SIG-M5 (cell line): Measurements from ENCODE around the gene TBKBP1.
"Not testable (repeated sequence)": the region's sequence is repeated elsewhere in the genome, so short reads cannot be mapped to it uniquely, and the experiment has no call there.

Source experiments
- DNase-seq: peaks from one replicate; lab custom pipeline; 2025; lab: John Stamatoyannopoulos, UW

TBKBP1 gene

DNA sequence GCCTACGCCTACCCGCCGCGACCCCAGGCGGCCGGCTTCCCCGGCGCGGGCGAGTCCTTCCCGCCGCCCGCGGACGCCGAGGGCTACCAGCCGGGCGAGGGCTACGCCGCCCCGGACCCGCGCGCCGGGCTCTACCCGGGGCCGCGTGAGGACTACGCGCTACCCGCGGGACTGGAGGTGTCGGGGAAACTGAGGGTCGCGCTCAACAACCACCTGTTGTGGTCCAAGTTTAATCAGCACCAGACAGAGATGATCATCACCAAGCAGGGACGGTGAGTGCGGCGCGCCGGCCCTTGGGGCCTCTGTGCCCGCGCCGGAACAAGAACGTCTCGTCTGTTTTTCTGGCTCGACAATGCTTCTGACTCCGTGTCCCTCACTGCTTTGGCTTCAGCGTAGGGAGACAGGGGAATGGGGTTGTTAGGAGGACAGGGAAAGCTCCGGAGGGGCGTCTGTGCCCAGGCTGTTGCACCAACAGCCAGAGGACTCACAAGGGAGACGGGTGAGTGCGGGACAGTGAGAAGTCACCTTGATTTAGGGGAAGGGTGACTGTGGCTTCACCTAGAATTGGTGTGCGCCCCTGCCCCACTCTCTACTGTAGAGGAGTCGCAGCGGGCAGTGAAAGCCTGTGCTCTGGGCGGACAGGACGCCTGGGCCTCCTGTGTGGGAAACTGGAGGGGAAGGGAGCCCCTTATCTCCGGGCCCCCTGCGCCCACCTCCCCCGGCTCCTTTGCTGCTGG lies 39.9 kb downstream of the TBKBP1 start:
- no peak for DNase-seq

DNA sequence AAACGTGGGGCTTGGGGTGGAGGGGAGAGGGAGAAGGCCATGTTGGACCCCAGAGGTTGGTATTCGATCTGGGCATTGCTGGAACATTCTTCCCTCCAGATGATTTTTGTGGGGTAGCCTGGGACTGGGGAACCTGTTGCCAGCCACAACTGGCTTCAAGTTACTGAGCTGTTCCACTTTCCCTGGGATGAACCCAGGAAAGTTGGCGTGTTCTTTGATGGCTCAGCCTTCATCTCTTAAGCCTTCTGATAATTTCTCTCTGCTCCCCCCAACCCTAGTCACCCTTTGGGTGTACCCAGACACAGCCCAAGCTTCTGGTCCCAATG lies 41.1 kb downstream of the TBKBP1 start:
- no peak for DNase-seq

DNA sequence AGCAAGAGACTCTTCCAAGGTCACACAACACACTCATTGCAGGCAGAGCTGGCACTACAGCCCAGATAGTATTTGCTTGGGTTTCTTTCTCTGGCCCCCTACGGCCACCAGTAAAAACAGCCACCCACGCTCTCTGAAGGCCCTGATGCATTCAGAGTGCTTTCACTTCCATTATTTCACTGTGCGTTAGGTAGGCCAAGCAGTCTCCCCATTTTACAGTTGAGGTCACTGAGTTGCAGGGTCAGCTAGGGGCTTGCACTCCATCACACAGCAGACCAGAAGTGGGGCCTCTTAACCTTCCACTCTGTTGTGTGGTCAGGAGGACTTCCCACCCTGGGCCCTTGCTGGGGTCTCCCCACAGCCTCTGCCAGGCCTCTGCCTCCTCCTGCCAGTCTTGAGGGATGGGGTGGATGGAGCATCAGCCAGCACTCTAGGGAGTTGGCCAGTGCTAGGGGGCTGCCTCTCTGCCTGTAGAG lies 41.6 kb downstream of the TBKBP1 start:
- DNase-seq, result no peak

DNA sequence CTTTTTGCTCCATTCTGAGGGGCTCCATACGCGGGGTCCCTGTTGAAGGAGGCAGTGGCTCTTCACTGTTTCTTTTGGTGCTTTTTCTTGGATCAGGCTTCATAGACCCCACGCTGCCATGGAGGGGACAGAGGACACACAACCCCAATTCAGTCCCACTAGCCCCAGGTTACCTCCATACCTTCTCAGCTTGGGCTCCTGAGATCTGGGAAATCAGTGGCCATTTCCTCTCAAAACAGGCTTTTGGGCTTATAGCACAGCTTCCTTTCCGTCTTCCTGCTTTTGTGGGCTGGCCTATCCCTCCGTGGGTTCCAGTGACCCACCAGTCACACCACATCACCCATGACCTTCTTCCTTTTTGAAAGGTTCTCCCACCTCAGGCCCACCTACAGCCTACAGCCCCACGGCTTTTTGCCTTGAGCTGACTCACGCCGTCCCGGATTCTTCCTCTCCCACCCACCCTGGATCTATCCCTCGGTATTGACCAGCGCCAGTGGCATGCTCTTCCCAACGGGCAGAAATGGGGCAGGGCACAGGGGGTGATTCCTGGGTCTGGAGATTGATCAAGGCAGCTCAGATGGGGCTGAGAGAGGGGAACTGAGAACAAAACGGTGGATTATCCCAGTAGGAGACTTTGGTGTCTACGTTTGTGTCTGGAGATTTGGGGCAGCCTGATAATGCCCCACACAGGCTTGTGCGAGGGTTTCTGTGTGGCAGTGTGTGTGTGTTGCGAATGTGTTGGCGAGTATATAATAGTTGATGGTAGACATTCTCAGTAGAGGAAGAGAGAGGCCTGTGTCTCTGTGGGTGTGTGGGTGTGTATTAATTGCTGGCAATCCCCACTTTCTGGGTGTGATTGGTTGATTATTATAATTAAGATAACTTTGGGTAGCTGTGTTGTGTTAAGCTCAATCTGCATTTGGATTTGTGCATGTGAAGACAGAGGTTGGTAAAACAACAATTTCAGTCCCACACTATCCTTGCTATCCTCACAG lies 42.8 kb downstream of the TBKBP1 start:
- DNase-seq, result no peak

DNA sequence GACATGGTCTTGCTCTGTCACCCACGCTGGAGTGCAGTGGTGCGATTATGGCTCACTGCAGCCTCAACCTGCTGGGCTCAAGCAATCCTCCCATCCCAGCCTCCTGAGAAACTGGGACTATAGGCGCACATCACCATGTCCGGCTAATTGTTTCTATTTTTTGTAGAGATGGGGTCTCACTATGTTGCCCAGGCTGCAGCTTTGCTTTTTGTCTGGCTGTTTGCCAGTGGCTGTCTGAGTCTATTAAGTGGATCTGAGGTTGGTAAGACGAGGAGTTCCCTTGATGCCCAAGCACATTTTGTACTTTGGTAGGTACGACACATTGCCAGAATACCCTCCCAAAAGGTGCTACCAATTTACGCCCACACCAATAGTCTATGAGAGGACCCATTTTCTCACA lies 44.2 kb downstream of the TBKBP1 start:
- DNase-seq, result no peak

DNA sequence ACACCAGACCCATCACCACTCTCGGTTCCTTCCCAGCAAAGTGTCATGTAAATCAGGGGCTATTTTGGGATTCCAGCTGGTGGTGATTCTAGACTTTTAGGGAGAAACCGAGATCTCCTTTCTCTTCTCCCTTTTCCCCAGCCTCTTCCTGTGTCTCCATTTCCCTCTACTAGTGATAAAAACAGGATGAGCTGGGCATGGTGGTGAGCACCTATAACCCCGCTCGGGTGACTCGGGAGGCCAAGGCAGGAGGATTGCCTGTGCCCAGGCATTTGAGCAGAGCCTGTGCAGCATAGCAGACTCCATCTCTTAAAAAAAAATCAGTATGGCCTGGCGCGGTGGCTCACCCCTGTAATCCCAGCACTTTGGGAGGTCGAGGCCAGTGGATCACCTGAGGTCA lies 45.2 kb downstream of the TBKBP1 start:
- no peak for DNase-seq

DNA sequence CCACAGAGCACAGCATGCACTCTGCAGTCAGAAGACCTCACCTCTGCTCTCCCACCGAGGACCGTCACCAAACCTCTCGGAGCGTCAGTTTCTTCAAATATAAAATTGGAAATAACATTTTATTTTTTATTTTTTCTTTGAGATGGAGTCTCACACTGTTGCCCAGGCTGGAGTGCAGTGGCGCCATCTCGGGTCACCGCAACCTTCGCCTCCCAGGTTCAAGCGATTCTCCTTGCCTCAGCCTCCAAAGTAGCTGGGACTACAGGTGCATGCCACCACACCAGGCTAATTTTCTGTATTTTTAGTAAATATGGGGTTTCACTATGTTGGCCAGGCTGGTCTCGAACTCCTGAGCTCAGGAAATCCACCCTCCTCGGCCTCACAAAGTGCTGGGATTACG lies 46.0 kb downstream of the TBKBP1 start:
- not testable (repeated sequence) for DNase-seq

DNA sequence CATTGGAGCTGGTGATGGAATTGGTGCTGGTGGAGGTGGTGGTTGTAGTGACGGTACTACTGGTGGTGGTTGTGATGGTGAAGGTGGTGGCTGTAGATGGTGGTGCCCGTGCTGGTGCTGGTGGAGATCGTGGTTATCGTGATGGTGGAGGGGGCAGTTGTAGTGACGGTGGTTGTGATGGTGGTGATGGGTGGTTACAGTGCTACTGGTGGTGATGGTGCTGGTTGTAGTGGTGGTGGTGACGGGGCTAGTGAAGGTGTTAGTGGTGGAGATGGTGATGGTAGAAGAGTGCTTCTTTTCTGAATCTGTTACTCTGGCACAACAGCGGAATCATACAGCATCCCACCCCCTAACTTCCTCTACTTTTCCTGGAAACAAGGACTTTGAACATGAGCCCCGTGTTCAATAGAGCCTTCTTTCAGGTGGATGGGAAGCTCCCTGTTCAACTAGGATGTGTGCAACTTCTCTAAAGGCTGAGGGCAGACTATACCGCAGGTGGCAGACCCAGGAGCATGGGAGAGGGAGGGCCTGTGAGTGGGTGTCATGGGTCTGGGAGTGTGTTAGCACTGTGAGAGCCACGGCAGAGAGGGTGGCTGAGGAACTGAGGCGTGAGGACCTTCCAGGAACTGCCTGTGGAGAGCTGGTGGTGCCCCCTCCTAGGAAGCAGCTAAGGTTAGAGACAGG lies 47.3 kb downstream of the TBKBP1 start:
- DNase-seq, result no peak

DNA sequence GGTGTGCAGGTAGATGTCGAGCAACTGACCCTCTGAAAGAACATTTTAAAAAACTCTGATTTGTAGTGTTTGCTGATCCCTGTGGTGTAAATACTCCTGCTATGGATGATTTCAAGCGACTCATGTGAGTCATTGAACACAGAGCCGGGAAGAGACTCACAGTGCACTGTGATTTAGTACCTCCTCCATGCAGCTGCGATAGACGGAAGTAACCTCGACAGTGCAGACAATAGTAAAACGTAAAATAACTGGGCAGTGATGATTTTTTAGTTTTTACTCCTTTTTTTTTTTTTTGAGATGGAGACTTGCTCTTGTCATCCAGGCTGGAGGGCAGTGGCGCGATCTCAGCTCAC lies 47.8 kb downstream of the TBKBP1 start:
- DNase-seq, result no peak

DNA sequence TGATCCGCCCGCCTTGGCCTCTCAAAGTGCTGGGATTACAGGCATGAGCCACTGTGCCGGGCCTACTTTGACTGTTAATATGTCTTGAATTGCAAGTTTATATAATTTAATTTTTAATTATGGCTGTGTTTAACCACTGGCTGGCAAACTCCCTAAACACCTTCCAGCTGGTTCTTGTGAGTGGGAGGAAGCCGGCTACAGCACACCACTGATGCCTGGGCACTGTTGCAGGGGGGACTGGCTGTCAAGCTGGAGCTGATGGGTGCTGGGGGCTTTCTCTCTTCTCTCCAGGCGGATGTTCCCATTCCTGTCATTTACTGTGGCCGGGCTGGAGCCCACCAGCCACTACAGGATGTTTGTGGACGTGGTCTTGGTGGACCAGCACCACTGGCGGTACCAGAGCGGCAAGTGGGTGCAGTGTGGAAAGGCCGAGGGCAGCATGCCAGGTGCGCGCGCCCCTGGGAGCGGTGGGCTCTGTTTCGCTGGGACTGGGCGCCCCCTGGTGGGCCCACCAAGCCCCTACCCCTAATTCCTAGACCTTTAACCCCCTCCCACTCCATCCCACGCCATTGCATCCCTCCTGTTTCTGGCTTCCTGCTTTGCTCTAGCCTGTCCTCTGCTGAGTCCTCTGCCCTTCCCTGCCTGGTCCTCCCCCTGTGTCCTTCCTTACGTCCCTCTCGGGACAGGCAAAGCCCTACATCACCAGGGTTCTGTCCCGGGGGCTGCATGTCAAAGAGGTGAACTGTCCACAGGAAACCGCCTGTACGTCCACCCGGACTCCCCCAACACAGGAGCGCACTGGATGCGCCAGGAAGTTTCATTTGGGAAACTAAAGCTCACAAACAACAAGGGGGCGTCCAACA lies 48.6 kb downstream of the TBKBP1 start:
- no peak for DNase-seq

DNA sequence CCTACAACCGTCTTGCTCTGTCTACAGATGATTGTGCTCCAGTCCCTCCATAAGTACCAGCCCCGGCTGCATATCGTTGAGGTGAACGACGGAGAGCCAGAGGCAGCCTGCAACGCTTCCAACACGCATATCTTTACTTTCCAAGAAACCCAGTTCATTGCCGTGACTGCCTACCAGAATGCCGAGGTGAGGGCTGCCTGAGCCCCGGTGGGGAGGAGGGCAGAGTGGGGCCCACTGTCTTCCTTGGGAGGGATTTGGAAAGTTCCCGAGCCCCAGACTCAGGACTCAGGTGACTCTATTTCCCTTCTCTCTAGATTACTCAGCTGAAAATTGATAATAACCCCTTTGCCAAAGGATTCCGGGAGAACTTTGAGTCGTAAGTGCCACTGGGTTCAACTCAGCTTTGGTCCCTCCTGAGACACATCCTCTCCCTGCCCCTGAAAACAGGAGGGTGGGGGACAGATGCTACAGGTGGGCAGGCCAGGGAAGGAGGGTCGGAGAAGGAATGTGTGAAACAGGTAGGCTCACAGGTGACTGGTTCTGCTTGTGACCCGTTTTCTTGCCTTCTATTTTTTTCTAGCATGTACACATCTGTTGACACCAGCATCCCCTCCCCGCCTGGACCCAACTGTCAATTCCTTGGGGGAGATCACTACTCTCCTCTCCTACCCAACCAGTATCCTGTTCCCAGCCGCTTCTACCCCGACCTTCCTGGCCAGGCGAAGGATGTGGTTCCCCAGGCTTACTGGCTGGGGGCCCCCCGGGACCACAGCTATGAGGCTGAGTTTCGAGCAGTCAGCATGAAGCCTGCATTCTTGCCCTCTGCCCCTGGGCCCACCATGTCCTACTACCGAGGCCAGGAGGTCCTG lies 50.4 kb downstream of the TBKBP1 start:
- no peak for DNase-seq

DNA sequence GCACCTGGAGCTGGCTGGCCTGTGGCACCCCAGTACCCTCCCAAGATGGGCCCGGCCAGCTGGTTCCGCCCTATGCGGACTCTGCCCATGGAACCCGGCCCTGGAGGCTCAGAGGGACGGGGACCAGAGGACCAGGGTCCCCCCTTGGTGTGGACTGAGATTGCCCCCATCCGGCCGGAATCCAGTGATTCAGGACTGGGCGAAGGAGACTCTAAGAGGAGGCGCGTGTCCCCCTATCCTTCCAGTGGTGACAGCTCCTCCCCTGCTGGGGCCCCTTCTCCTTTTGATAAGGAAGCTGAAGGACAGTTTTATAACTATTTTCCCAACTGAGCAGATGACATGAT lies 51.0 kb downstream of the TBKBP1 start:
- DNase-seq, result no peak

DNA sequence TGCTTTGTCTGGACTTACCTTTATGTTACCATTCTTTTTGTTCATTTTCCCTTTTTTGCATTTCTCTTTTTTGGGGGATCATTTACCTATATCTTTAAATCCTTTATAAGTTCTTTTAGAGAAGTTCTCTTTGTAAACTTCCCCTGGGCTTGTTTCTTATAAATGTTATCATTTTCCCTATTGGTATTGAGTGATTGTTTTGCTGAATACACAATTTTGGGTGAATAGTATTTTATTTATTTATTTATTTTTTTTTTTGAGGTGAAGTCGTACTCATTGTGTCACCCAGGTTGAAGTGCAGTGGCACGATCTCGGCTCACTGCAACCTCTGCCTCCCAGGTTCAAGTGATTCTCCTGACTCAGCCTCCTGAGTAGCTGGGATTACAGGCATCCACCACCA lies 57.5 kb downstream of the TBKBP1 start:
- no peak for DNase-seq

DNA sequence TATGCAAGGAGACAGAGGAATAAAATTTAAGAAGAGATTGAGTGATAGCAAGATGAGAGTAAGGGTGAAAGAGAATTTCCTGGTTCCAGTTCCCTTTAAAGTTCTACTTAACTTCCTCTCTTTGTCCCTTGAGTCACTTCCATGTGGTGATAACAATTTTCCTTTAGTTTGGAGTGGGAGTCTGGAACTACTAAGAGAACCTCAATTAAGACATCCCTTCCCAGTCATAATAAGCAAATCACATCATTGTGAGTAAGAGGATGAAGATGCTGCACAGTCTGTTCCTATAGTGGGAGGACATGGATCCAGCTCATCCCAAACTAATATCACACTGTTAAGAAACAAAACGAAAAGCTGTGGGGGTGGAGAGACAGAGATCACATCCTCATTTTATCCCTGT lies 63.4 kb downstream of the TBKBP1 start:
- DNase-seq, result no peak

DNA sequence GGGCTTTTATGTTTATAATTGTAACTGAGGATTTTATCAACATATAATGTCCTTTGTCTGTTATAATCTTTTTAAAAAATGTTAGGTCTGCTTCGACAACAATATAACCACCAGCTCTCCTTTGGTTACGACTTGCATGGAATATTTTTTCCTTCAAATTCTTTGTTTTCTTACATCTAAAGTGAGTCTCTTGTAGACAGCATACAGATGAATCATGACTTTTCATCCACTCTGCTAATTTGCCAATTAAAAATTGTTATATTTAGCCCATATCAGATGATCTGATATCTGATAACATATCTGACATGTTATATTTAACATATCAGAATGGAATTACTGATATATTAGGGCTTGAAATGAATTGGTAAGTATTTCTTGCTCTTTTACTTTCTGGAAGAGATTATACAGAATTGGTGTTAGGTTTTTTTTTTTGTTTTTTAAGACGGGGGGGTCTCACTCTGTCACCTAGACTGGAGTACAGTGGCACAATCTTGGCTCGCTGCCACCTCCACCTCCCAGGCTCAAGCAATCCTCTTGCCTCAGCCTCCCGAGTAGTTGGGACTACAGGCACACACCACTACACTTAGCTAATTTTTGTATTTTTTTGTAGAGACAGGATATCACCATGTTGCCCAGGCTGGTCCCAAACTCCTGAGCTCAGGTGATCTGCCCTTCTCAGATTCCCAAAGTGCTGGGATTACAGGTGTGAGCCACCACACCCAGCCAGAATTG lies 66.6 kb downstream of the TBKBP1 start:
- no peak for DNase-seq
